B cell (primary cell): ENCODE measurements around the gene ARHGEF37. TPM values are rescaled to one million over a fixed set of nuclear protein-coding genes. Genes with fewer than 3 reads are reported as not detected.

ENCODE experiments used
- ATAC-seq: fragments of 200-7000 bp; cut with Tn5 transposase; one replicate; pipeline ENCODE4 v1.10.0; 2021; ENCODE audit warnings: low read depth, mild to moderate bottlenecking, moderate number of reproducible peaks, moderate library complexity
- CTCF ChIA-PET: fragments of 350-600 bp; sonication (Branson Sonifier 250); formaldehyde crosslinking; loops from one replicate; lab custom pipeline; 2021; ENCODE audit warnings: antibody characterized with exemption, inconsistent platforms; lab: Charles Lee
- POLR2A ChIA-PET: fragments of 350-600 bp; sonication (Branson Sonifier 250); formaldehyde crosslinking; loops from one replicate; lab custom pipeline; 2021; ENCODE audit warnings: antibody characterized with exemption; lab: Charles Lee
- DNase-seq: peaks from one replicate; pipeline ENCODE4 v3.0.0; 2013
- H2AFZ ChIP-seq: 2 replicates; pipeline ENCODE4 v1.6.1; 2012; ENCODE audit warnings: mild to moderate bottlenecking, low read depth, low read length; ENCODE audit not compliant: insufficient read depth, poor library complexity, severe bottlenecking
- H3K27ac ChIP-seq, 2 donors: 1 replicate in 1 of 2; 2 replicates in 1 of 2; pipeline ENCODE4 v1.5.1; 2012 to 2013; ENCODE audit warnings: low read length in 2 of 2, mild to moderate bottlenecking in 2 of 2, moderate library complexity in 1 of 2
- H3K27me3 ChIP-seq, 4 experiments: fragments of 200-600 bp in 1 of 4; sonication (generic) in 1 of 4; replicated peaks in 1 of 4; 1 replicate in 2 of 4; 2 replicates in 2 of 4; pipeline versions ENCODE4 v1.6.1 to v1.7.0; 2013 to 2016; ENCODE audit warnings: low read length in 3 of 4, mild to moderate bottlenecking in 2 of 4, mixed read lengths in 1 of 4, moderate library complexity in 1 of 4; ENCODE audit not compliant: insufficient read depth in 4 of 4, control insufficient read depth in 3 of 4; ENCODE audit errors: control extremely low read depth in 1 of 4
- H3K36me3 ChIP-seq, 2 experiments: replicated peaks in 1 of 2; 1 replicate in 1 of 2; 2 replicates in 1 of 2; pipeline versions ENCODE4 v1.6.1 to v1.7.1; 2013; ENCODE audit warnings: low read length in 1 of 2; ENCODE audit not compliant: insufficient read depth in 2 of 2, control insufficient read depth in 1 of 2; ENCODE audit errors: control extremely low read depth in 1 of 2, extremely low read depth in 1 of 2
- H3K4me1 ChIP-seq, 2 donors: fragments of 200-600 bp in 1 of 2; sonication (generic) in 1 of 2; 1 replicate in 1 of 2; 2 replicates in 1 of 2; pipeline versions ENCODE4 v1.5.1 to v1.6.1; 2013 to 2017; ENCODE audit warnings: low read length in 2 of 2; ENCODE audit not compliant: control insufficient read depth in 2 of 2, insufficient read depth in 2 of 2
- H3K4me2 ChIP-seq: replicated peaks from 2 replicates; pipeline ENCODE3; 2012; ENCODE audit warnings: mild to moderate bottlenecking, low read depth, low read length; ENCODE audit not compliant: poor library complexity, severe bottlenecking
- H3K4me3 ChIP-seq, 5 experiments: fragments of 200-600 bp in 1 of 5; sonication (generic) in 1 of 5; 1 replicate in 3 of 5; 2 replicates in 2 of 5; pipeline versions ENCODE4 v1.5.1 to v1.7.0; 2011 to 2016; ENCODE audit warnings: low read length in 4 of 5, mild to moderate bottlenecking in 4 of 5, low read depth in 2 of 5, control low read depth in 1 of 5, moderate library complexity in 1 of 5; ENCODE audit not compliant: insufficient read depth in 1 of 5; ENCODE audit errors: control extremely low read depth in 1 of 5, extremely low read depth in 1 of 5
- H3K79me2 ChIP-seq: fragments of 200-600 bp; sonication (generic); one replicate; pipeline ENCODE4 v1.6.0; 2016; ENCODE audit warnings: low read length; ENCODE audit not compliant: control insufficient read depth, insufficient read depth
- H3K9ac ChIP-seq: fragments of 200-600 bp; sonication (generic); 2 replicates; pipeline ENCODE4 v1.6.1; 2017; ENCODE audit warnings: mild to moderate bottlenecking, low read length, moderate library complexity
- H3K9me3 ChIP-seq, 3 donors: one replicate each; pipeline versions ENCODE4 v1.6.1 to v1.7.1; 2013; ENCODE audit warnings: low read length in 2 of 3; ENCODE audit not compliant: control insufficient read depth in 2 of 3, insufficient read depth in 1 of 3; ENCODE audit errors: control extremely low read depth in 1 of 3
- H4K20me1 ChIP-seq: 2 replicates; pipeline ENCODE4 v1.6.0; 2012; ENCODE audit warnings: mild to moderate bottlenecking, low read length; ENCODE audit not compliant: insufficient read depth, control insufficient read depth, poor library complexity, severe bottlenecking
- H3K27ac Mint-ChIP-seq: one replicate; pipeline ENCODE4 v1.8.0; 2021; ENCODE audit warnings: mixed read lengths
- H3K27me3 Mint-ChIP-seq: one replicate; pipeline ENCODE4 v1.8.0; 2021; ENCODE audit warnings: mixed read lengths
- H3K4me1 Mint-ChIP-seq: one replicate; pipeline ENCODE4 v1.8.0; 2021; ENCODE audit warnings: mixed read lengths
- H3K4me3 Mint-ChIP-seq: one replicate; pipeline ENCODE4 v1.8.0; 2021; ENCODE audit warnings: mixed read lengths
- H3K9me3 Mint-ChIP-seq: one replicate; pipeline ENCODE4 v1.8.0; 2022; ENCODE audit warnings: mixed read lengths; ENCODE audit not compliant: insufficient read depth
- CTCF ChIP-seq: fragments of 200-600 bp; IDR thresholded peaks from one replicate; pipeline ENCODE4 v1.8.0; 2022; ENCODE audit warnings: antibody characterized with exemption, mild to moderate bottlenecking
- EZH2 ChIP-seq: IDR thresholded peaks from 2 replicates; pipeline ENCODE4 v1.6.1; 2012; ENCODE audit warnings: borderline replicate concordance, low read depth, mild to moderate bottlenecking, moderate library complexity, low read length; ENCODE audit not compliant: insufficient read depth, poor library complexity, severe bottlenecking
- WGBS: methylation state at CpG from one replicate; pipeline ENCODE4 v1.1.5; 2013; ENCODE audit warnings: missing lambda C conversion rate; ENCODE audit not compliant: insufficient coverage; 5-methylcytosine and 5-hydroxymethylcytosine counted together
- intact Hi-C: fragments of 100-400 bp; cut with micrococcal nuclease; formaldehyde crosslinking; loops from one replicate; pipeline ENCODE4 v1.10.0; 2022
- polyA plus RNA-seq: library from polyadenylated mRNA; depleted of rRNA; stranded (reverse); fragments of >200 nt; gene quantifications from 2 replicates; pipeline ENCODE4 v1.2.3, GENCODE V29; 2012
- total RNA-seq, 2 donors: library from RNA; stranded (reverse); fragments of 120-200 nt in 1 of 2; gene quantifications; 1 replicate in 1 of 2; 2 replicates in 1 of 2; pipeline versions ENCODE4 v1.2.3 to v1.2.4, GENCODE V29; 2013 to 2022

Gene ARHGEF37
- total and polyA plus RNA-seq, 2 donors (not counting 1 experiment from before 2014, with no cell fraction given), result 0.06 to 1.7 TPM

DNA sequence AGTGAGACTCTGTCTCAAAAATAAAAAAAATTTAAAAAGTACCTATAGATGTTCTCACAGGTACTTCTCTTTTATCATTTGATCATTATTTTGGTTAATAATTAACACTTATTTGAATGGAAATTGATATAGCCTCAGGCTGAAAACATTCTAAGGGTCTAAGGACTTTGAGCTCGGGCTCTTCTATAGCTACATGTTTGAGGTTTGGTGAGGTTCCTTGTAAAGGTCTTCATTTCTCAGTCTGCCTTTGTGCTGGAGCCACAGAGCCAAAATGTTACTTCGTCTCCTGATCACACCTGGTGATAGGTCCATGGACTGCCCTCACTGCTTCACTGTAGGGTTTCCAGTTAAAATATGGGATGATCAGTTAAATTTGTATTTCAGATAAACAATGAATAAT is 22.6 kb downstream of the ARHGEF37 start:
- Mint-ChIP-seq H3K4me1 (peaks cover 19% of the 10 kb centered on the region), H3K4me3 (no peak overlapping the region), H3K27me3 (no peaks in the 10 kb centered on the region), H3K27ac (no peak overlapping the region), H3K9me3 (no peaks in the 10 kb centered on the region)
- Histone ChIP-seq H3K4me3 (no peak overlapping the region), H3K4me2 (no peak overlapping the region), H4K20me1 (no peaks in the 10 kb centered on the region), H3K4me1 (peaks cover 10 to 23% of the 10 kb centered on the region in 2 donors), H2AFZ (no peak overlapping the region), H3K9me3 (no peaks in the 10 kb centered on the region), H3K27me3 (no peaks in the 10 kb centered on the region), H3K36me3 (no peaks in the 10 kb centered on the region), H3K27ac (no peak overlapping the region), H3K79me2 (no peaks in the 10 kb centered on the region), H3K9ac (no peak overlapping the region)
- intact Hi-C loops, result no loop called here
- DNase-seq (no peak), ATAC-seq (no peak)
- 100% methylated on average over 1 of the region's 2 CpGs for WGBS
- ChIA-PET CTCF (no interaction called here), POLR2A (no interaction called here)
- no peak for TF ChIP-seq CTCF
- TF ChIP-seq EZH2, result no peak

DNA sequence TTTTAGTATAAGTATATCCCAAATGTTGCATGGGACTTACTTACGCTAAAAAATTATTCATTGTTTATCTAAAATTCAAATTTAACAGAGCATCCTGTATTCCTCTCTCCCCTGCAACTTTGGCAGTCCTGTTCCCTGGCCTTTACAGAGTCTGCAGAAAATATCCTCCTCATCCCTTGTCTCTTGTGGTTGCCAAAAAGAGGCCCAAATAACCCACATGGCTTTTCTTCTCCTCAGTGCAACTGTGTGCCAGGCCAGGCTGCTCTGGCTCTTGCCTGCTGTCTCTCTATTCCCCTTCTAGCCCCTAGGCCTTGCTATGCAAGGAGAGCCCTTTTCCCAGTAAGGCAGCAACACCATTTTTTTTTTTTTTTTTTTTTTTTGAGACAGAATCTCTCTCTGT is 23.0 kb downstream of the ARHGEF37 start:
- Histone ChIP-seq H3K4me2 (no peak overlapping the region), H3K27me3 (no peaks in the 10 kb centered on the region), H3K9ac (no peak overlapping the region), H4K20me1 (no peaks in the 10 kb centered on the region), H3K36me3 (no peaks in the 10 kb centered on the region), H3K9me3 (peaks cover 0 to under 1% (median 0%) of the 10 kb centered on the region in 3 donors), H2AFZ (no peak overlapping the region), H3K27ac (no peak overlapping the region), H3K4me1 (peaks cover 10 to 23% of the 10 kb centered on the region in 2 donors), H3K79me2 (no peaks in the 10 kb centered on the region), H3K4me3 (no peak overlapping the region)
- no peaks in the 10 kb centered on the region for H3K9me3 Mint-ChIP-seq
- peaks cover 19% of the 10 kb centered on the region for H3K4me1 Mint-ChIP-seq
- no peak overlapping the region for H3K4me3 Mint-ChIP-seq
- intact Hi-C loops, result no loop called here
- ChIA-PET POLR2A (no interaction called here), CTCF (interaction anchor here (0.6 to 2.1 kb wide), 2 partner anchors 14 to 59 kb away, joined by 3 to 8 read pairs; no protein-coding TSS in a partner anchor)
- ATAC-seq, result no peak
- peak overlapping the region; percentile 37 for H3K27ac Mint-ChIP-seq
- DNase-seq, result no peak
- H3K27me3 Mint-ChIP-seq, result no peaks in the 10 kb centered on the region
- WGBS, result 100% methylated on average over 1 of the region's 1 CpG
- no peak for TF ChIP-seq EZH2
- TF ChIP-seq CTCF, result no peak
